ENCODE measurements around the gene PARVA. TPM values are rescaled to one million over a fixed set of nuclear protein-coding genes. Genes with fewer than 3 reads are reported as not detected.

Gene PARVA
- total RNA-seq, 1 donor from 2014 or later, result 106 TPM

GRCh38 chr11:12429155-12429554 is 51.8 kb downstream of the PARVA start:
- no peak for FAIRE-seq
- no peak overlapping the region for H3K9ac ChIP-seq (ENCODE audit: low read length)
- no peak overlapping the region for H3K27ac ChIP-seq (ENCODE audit: low read depth, low read length)
- Mint-ChIP-seq H3K4me1 (ENCODE audit: low read depth, unreplicated experiment) (peaks cover 28% of the 10 kb centered on the region), H3K27me3 (ENCODE audit: low read depth, unreplicated experiment) (no peaks in the 10 kb centered on the region), H3K4me3 (ENCODE audit: unreplicated experiment) (no peak overlapping the region), H3K36me3 (ENCODE audit: low read depth, unreplicated experiment) (peaks cover 10% of the 10 kb centered on the region), H3K9me3 (ENCODE audit: unreplicated experiment) (no peaks in the 10 kb centered on the region), H3K27ac (ENCODE audit: unreplicated experiment) (no peak overlapping the region)
- H2AFZ ChIP-seq (ENCODE audit: low read depth, low read length), result no peak overlapping the region
- no peak for DNase-seq (ENCODE audit: low read depth)
- peaks cover 88% of the 10 kb centered on the region for H3K79me2 ChIP-seq (ENCODE audit: insufficient read depth, low read length)
- peaks cover 40% of the 10 kb centered on the region for H3K4me1 ChIP-seq (ENCODE audit: insufficient read depth, low read length)
- H3K4me3 ChIP-seq (ENCODE audit: insufficient read depth, low read depth, low read length), result no peak overlapping the region
- no peak overlapping the region for H3K4me2 ChIP-seq (ENCODE audit: low read length)
- TF ChIP-seq EZH2 (IDR thresholded peaks at IDR 0.05; ENCODE audit: insufficient read depth, low read length) (no peak), CTCF (IDR thresholded peaks at IDR 0.05; ENCODE audit: insufficient read depth, low read depth, low read length) (no peak)
- H4K20me1 ChIP-seq (ENCODE audit: insufficient read depth, low read length), result peaks cover 29% of the 10 kb centered on the region
- no peaks in the 10 kb centered on the region for H3K9me3 ChIP-seq (ENCODE audit: insufficient read depth, low read depth, low read length)
- no peaks in the 10 kb centered on the region for H3K27me3 ChIP-seq (ENCODE audit: insufficient read depth, low read length)
- no peaks in the 10 kb centered on the region for H3K36me3 ChIP-seq (ENCODE audit: insufficient read depth, low read length)

DNA sequence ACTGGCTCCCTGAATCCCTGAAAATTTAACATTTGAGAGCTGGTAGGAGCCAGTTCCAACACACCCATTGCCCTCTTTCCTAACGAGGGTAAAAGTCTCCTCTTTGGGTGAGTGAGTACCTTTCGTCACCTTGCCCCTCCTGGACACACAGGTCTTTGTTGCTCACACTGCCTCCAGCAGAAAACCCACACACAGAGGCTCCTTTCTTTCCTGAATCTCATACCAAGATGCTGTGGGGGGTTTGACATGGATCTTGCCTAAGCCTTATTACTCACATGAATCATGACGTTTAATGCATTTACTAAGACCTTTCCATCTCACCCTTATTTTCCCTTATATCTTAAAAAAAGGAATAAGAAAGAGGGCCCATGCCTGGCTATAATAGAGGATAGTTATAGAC is 53.0 kb downstream of the PARVA start:
- no peaks in the 10 kb centered on the region for H3K27me3 Mint-ChIP-seq (ENCODE audit: low read depth, unreplicated experiment)
- Histone ChIP-seq H3K9ac (ENCODE audit: low read length) (peak overlapping the region; percentile 34), H3K36me3 (ENCODE audit: insufficient read depth, low read length) (no peaks in the 10 kb centered on the region), H3K27ac (ENCODE audit: low read depth, low read length) (peak overlapping the region; percentile 70), H3K27me3 (ENCODE audit: insufficient read depth, low read length) (no peaks in the 10 kb centered on the region), H3K4me3 (ENCODE audit: insufficient read depth, low read depth, low read length) (no peak overlapping the region), H2AFZ (ENCODE audit: low read depth, low read length) (no peak overlapping the region), H3K4me2 (ENCODE audit: low read length) (peak overlapping the region; percentile 56), H3K4me1 (ENCODE audit: insufficient read depth, low read length) (peaks cover 50% of the 10 kb centered on the region), H3K79me2 (ENCODE audit: insufficient read depth, low read length) (peaks cover 88% of the 10 kb centered on the region), H3K9me3 (ENCODE audit: insufficient read depth, low read depth, low read length) (no peaks in the 10 kb centered on the region), H4K20me1 (ENCODE audit: insufficient read depth, low read length) (peaks cover 21% of the 10 kb centered on the region)
- peak; percentile 75 for DNase-seq (ENCODE audit: low read depth)
- no peak for TF ChIP-seq CTCF (IDR thresholded peaks at IDR 0.05; ENCODE audit: insufficient read depth, low read depth, low read length)
- no peak for TF ChIP-seq EZH2 (IDR thresholded peaks at IDR 0.05; ENCODE audit: insufficient read depth, low read length)
- H3K27ac Mint-ChIP-seq (ENCODE audit: unreplicated experiment), result no peak overlapping the region
- no peak for FAIRE-seq
- peaks cover 40% of the 10 kb centered on the region for H3K4me1 Mint-ChIP-seq (ENCODE audit: low read depth, unreplicated experiment)
- no peaks in the 10 kb centered on the region for H3K9me3 Mint-ChIP-seq (ENCODE audit: unreplicated experiment)
- H3K4me3 Mint-ChIP-seq (ENCODE audit: unreplicated experiment), result no peak overlapping the region
- H3K36me3 Mint-ChIP-seq (ENCODE audit: low read depth, unreplicated experiment), result peaks cover 11% of the 10 kb centered on the region

DNA sequence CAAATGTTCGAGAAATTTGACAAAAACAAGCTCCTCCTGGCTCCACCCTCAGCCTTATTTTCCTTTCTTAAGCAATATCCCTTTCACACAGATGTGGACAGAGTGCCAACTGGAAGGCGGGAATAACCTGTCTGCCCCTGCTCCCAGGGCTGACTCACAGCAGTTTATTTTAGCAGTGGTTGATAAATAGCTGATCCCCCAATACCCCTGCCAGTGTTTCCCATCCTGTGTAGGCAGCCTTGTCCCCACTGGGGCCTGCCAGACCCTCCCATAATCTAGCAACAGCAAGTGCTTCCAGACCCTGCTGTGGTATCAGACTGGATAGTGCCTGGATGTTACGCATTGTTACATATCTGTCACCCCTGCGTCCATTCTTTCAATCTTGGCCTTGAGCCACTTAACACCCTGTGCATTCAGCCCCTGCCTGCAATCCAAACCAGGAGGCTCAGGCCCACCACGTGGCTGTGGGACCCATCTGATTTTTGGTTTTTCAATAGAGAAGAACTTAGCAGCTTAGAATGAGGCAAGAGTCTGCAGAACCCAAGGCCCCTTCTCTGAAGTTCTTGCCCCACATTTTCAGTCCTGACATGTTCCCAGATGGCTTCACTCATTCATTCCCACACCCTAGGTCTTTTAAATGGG is 53.7 kb downstream of the PARVA start:
- H3K27me3 ChIP-seq (ENCODE audit: insufficient read depth, low read length), result no peaks in the 10 kb centered on the region
- peaks cover 18% of the 10 kb centered on the region for H4K20me1 ChIP-seq (ENCODE audit: insufficient read depth, low read length)
- no peaks in the 10 kb centered on the region for H3K9me3 ChIP-seq (ENCODE audit: insufficient read depth, low read depth, low read length)
- H3K36me3 Mint-ChIP-seq (ENCODE audit: low read depth, unreplicated experiment), result peaks cover 8% of the 10 kb centered on the region
- peak overlapping the region; percentile 56 for H3K4me2 ChIP-seq (ENCODE audit: low read length)
- peaks cover 88% of the 10 kb centered on the region for H3K79me2 ChIP-seq (ENCODE audit: insufficient read depth, low read length)
- H3K4me1 ChIP-seq (ENCODE audit: insufficient read depth, low read length), result peaks cover 52% of the 10 kb centered on the region
- peak overlapping the region; percentile 34 for H3K9ac ChIP-seq (ENCODE audit: low read length)
- no peak overlapping the region for H3K4me3 Mint-ChIP-seq (ENCODE audit: unreplicated experiment)
- DNase-seq (ENCODE audit: low read depth), result peak; percentile 87
- no peaks in the 10 kb centered on the region for H3K27me3 Mint-ChIP-seq (ENCODE audit: low read depth, unreplicated experiment)
- peaks cover 1% of the 10 kb centered on the region for H3K9me3 Mint-ChIP-seq (ENCODE audit: unreplicated experiment)
- H3K36me3 ChIP-seq (ENCODE audit: insufficient read depth, low read length), result no peaks in the 10 kb centered on the region
- no peak overlapping the region for H3K4me3 ChIP-seq (ENCODE audit: insufficient read depth, low read depth, low read length)
- peak overlapping the region; percentile 70 for H3K27ac ChIP-seq (ENCODE audit: low read depth, low read length)
- no peak for FAIRE-seq
- no peak overlapping the region for H3K27ac Mint-ChIP-seq (ENCODE audit: unreplicated experiment)
- TF ChIP-seq EZH2 (IDR thresholded peaks at IDR 0.05; ENCODE audit: insufficient read depth, low read length) (no peak), CTCF (IDR thresholded peaks at IDR 0.05; ENCODE audit: insufficient read depth, low read depth, low read length) (no peak)
- H3K4me1 Mint-ChIP-seq (ENCODE audit: low read depth, unreplicated experiment), result peaks cover 43% of the 10 kb centered on the region
- no peak overlapping the region for H2AFZ ChIP-seq (ENCODE audit: low read depth, low read length)

Measured in astrocyte (in vitro differentiated cells and primary cell).